Measurements from ENCODE around the gene GRK2.

The GRK2 gene

DNA sequence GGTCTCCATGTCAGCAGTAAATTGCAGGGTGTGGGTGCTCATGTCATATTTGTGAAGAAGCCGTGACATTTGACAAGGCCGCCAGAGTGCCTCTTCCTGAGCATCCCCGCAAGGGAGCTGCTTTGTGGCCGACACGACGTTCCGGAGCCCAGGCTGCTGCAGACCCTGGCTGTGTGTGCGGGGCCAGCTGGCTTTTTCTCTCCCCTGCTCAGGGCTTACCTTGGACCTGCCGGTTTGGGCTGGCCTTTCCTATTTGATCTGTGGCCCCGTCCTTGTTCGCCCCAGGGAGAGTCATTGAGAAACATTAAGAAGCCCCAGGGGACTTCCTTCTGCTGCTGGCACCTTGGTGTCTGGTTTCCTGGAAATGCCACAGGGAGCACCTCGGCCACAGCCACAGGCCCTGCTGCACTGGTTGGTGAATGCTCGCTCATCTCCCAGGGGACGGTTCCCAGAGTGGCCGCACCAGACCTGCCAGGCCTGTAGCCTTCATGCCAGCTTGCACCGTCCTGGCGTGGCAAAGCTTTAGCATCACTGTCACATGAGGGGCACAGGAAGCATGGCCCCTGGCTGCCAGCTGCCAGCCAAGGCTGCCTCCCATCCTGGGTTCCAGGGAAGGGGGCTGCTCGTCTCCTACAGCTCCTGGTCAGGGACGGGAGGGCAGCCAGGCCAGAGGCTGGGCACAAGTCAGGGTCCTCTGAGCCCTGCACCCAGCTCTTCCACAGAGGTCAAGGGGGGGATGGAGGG lies 5.4 kb downstream of the GRK2 start:
- DNase-seq, result no peak

DNA sequence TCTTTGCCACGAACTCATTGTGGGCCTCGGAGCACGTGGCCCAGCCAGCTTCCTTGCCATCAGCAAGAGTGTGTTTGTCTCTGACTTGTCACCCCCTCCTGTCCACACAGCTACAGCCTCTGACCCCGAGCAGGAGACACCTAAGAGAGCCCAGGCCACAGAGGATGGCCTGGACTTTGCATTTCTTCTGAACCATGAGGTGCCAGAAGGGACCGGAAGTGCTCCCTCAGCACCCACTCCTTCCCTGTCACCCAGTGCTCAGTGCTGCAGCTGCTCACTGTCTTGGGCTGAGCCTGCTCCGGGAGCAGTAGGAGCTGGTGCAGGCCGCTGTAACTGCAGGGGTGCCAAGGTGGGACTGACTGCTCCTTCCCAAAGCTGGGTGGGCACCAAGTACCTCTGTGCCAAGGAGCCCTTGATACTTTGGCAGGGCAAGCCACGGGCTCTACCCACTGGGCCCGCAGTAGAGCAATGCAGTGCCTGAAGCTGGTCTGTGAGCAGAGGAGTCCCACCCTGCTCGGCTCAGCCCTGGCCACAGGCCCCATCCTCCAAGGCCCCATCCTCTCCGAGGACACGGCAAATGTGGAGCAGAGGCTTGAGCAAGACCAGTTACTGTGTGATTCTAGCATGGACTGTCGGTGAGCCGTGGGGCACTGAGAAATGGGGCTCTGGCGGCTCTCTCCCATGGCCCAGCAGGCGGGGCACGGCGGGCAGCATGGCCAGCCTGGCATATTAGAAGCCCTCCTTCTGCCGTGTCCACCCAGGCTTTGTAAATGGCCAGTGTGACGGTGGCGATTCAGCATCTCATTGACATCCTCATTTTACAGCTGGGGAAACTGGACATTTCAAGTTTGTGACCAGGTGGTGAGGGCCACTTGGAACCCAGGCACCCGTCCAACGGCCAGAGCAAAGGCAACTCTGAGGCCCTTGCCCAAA lies 6.3 kb downstream of the GRK2 start:
- no peak for DNase-seq

DNA sequence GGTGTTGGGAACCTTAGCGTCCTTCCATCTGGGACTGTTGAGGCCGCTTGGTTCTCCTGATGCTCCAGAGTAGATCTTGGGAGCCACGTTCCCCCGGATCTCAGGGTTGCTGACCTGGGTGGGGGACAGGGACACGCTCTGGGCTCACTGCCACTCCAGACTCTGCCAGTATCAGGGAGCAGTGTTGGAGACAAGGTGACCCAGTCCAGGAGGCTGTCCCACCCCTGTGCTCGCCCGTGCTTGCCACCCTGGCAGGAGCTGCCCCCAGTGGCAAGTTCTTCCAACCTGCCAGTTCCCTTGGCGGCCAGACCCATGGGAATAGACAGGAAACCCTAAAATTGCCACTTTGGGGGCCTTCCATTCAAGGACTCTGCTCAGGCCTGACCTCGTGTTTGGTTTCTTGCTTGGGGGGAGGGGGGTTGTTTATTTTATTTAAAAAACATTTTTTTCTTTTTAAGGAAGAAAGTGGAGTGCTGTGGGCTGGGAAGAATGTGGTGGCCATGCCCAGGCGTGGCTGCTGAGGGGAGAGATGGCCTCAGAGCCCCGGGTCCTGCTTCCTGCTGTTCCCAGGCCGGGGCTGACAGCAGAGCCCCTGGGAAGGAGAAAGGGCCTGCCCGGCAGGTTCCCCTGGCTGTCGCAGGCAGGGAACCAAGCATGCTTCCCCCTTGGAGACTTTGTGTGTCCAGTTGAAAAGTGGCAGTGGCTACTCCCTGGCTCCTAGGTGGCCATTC lies 7.2 kb downstream of the GRK2 start:
- DNase-seq, result no peak

DNA sequence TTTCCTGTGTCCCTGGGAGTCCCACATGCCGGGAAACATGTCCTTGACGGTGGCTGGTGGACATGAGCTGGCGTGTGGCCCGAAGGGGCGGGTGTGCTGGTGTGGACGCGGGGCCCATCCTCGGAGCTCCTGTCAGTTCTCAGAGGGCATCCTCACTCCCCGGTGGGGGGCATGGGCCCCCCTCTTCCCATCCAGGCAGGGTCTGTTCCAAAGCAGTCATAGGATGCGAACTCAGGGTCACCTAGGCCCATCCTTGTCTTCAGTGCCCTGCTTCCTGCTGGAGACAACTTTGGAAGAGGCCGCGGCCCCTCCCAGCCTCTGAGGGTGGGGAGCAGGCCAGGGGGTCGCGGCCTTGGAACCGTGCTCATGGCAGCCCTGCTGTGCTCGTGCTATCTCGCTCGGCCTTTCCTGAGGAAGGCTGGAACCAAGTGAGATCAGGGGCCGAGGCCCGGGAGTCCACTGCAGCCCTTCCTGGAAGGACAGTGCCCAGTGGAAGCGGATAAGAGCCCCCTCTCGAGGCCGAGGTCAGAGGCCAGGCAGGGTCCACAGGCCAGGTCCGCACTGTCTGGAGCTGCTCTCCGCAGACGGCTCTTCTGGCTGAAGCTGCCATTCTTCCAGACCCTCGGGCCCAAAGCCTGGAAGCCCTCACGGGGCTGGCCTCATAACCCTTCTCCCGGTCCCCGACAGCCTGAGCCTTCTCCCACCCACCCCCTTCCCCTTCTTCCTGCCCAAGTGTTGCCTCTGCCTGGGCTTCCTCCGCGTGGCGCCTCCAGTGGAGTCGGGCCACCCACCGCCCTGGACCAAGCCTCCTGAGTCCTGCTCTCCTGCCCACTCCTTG lies 8.7 kb downstream of the GRK2 start:
- no peak for DNase-seq

DNA sequence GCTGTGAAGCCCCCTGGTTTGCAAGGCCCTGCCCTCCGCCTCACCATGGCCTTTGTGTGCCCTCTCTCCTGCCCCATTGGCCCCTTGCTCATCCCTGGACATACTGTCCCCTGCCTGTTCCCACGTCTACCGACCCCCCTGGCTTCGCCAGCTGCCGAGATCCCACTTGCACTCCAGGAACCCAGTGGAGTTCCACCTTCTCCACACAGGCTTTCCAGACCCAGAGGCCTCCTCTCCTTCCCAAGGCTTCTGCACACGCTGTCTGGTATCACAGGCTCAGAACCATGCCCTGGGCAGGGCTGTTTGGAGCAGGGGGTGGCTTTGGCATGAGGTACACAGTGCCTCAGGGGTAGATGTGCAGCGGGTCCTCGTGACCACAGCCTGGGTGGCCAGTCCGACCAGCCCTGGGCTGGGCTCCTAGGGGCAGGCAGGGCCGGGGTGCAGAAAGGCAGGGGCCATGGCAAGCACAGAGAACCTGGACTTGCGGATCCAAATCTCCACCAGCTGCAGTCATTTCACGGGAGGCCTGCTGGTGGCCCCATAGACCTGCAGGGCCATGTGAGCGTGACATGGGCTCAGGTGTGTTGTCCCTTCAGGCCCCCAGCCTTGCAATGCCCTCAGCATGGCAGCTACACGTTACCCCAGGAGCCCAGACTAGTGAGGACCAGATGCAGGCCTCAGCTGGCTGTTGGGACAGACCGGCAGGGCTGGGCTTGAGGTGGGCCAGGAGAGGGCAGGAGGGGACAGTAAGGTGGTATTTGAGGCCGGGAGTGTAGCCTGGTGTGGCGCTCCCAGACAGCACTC lies 9.5 kb downstream of the GRK2 start:
- no peak for DNase-seq

DNA sequence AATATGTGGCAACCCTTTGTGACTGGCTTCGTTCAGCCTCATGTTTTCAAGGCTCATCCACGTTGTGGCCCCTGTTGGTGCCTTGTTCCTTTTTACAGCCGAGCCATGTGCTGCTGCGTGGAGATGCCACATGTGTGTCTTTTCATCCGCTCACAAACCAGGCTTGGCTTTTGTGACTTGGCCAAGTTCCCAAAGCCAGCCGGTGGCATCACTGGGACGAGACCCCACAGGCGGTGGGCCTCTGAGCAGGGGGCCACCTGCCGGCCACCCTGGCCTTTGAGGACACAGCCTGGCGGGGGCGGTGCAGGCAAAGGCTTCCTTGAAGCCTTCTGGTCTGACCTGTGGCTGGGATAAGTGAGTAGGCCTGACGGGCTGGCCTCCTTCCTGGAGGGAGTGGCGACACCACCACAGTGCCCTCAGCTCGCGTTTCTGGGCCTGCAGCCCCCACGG lies 10.5 kb downstream of the GRK2 start:
- no peak for DNase-seq

DNA sequence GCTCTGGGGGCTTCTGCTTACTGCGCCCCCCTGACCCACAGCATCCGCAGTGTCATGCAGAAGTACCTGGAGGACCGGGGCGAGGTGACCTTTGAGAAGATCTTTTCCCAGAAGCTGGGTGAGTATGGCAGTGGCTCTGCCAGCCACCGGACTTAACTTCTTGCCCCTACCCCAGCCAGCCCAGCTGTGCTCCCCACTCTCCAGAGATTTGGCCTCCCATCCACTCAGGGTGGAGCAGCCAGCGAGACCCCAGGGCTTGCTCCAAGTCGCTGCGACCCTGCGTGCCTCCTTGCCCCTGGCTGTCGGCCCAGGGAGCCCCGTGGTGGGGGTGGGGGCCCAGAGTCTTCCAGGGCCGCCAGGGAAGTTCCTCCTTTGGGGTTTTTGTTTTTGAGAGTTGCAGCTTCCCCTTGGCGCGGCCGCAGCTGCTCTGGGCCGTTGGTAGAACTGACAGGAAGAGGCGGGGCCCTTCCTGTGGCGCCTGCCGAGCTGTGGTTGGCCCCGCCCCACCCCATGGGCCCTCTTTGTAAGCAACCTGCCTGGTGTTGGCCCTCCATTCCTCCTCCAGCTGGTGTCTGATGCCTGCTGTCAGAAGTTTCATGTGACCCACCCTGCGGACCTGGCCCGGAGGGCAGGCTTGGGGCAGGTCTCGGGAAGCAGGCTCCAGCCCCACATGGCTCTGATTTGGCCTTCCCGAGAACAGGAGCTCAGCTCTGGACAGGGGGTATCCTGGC lies 11.1 kb downstream of the GRK2 start:
- no peak for DNase-seq

DNA sequence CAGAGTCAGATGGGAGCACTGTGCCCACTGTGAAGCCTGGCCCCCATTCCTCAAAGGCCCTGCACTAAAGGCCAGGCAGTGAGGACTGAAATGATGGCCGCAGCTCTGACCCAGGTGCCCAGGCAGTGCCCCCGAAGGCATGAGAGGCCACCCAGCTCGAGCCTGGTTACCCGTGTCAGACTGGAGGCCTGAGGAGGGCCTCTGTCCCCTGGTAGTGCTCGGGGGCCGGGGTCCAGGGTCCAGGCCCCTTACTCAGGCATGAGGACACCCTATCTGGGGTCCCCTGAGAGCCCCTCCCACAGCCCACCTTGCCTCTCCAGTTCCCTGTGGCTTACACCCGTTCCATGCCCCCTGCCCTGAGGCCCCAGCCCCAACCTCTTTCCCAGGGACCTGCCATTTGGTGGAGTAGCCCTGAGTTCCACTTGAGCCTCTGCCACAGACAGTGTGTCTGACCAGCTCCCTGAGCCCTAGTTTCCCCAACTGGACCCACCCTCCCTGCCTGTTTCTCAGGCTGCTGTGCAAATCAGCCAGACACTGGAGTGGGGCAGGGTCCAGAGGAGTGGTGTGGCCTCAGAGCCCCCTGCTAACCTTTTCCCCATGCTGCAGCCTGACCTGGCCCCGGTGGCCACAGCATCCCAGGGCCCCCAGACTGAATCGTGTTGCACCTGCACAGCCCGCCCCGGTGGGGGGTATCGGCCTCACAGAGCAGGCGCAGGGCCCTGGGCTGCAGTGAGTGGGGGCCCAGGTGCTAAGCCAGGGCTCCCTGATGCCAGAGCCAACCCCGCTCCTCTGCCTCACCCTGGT lies 12.1 kb downstream of the GRK2 start:
- DNase-seq, result no peak

DNA sequence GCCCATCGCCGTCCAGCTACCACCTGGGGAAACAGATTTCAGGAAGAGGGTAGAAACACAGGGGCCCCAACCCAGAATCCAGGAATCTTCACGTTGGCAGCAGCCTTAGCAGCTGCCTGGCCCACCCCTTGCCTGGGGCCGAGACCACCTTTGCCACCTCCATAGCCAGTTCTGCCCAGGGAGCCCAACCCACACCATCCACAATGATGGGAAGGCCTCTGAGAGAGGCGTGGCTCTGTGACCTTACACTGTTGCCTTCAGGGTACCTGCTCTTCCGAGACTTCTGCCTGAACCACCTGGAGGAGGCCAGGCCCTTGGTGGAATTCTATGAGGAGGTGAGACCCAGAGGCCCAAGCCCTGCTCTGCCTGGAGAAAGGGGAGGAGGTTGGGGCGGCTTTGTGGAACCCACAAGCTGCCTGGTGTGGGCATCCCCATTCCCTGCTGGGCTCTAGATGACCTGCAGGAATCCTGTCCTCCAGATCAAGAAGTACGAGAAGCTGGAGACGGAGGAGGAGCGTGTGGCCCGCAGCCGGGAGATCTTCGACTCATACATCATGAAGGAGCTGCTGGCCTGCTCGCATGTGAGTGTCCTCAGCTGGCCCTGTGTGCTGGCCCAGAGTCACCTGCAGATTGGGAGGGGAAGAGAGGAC lies 12.8 kb downstream of the GRK2 start:
- DNase-seq, result no peak

DNA sequence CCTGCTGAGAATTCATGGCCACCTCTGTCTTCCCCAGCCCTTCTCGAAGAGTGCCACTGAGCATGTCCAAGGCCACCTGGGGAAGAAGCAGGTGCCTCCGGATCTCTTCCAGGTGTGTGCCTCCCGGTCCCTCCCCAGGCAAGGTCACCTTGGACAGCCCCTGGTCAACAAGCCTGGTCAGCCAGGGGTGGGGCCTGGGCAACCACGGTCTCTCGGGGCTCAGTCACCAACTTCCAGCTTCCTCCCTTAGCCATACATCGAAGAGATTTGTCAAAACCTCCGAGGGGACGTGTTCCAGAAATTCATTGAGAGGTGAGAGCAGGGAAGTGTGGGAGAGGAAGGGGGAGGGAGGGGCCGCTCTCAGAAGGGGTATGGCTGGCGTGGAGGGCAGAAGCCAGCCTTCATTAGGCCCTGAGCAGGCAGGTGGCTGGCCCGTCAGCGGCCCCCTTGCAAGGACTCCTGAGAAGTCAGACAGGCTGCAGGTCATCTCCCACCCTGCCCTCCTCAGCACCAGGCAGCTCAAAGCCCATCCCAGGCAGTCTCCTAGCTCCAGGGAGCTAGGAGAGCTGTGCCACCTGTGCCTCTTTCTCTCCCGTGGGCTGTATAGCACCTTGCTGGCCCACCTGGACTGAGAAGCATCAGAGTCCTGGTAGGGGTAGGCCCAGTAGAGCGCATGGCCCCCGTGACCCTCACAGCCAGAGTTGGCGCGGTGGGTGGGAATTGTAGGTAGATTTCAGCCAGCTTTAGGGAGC lies 13.5 kb downstream of the GRK2 start:
- no peak for DNase-seq

DNA sequence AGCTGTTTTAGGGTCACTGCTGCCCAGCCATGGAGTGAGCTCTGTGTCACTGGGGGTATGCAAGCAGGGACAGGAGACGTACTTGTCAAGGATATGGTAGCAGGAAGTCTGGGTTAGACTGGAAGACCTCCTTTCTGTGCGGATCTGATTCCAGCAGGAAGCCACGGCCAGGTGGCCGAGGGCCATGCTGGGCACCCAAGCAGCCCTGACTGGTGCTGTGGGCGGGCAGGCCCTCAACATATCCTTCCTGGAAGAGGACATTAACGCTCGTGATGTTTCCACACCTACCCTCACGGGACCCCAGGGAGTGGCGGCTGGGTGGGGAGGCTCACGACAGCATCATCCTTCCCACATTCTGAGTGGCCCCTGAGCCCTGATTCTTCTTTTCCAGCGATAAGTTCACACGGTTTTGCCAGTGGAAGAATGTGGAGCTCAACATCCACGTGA lies 14.1 kb downstream of the GRK2 start:
- DNase-seq, result no peak

DNA sequence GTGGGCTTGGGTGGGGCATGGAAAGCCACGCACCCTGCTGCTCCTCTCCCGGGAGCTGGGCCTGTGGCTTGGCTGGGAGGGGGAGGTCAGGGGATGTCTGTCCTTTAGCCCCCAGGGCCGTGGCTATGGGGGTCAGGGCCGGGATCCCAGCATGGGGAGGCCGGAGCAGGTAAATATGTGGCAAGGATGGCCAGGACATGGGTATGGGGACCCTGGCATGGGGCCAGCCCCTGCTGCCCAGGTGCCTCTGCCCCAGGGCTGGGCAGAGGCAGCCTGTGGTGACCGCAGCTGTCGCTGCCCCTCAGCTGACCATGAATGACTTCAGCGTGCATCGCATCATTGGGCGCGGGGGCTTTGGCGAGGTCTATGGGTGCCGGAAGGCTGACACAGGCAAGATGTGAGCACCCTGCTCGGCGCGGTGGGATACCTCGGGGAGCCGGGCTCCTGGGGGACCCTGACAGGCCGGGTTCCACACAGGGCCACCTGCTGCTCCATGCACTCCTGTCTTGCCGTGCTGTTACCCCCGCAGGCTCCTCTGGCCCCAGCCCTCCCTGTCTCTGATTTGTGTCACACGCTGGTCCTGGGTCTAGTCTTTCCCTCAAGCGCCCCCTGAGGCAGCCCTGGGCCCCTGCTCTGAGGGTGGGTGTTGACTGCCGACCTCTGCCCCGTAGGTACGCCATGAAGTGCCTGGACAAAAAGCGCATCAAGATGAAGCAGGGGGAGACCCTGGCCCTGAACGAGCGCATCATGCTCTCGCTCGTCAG lies 14.7 kb downstream of the GRK2 start:
- no peak for DNase-seq

DNA sequence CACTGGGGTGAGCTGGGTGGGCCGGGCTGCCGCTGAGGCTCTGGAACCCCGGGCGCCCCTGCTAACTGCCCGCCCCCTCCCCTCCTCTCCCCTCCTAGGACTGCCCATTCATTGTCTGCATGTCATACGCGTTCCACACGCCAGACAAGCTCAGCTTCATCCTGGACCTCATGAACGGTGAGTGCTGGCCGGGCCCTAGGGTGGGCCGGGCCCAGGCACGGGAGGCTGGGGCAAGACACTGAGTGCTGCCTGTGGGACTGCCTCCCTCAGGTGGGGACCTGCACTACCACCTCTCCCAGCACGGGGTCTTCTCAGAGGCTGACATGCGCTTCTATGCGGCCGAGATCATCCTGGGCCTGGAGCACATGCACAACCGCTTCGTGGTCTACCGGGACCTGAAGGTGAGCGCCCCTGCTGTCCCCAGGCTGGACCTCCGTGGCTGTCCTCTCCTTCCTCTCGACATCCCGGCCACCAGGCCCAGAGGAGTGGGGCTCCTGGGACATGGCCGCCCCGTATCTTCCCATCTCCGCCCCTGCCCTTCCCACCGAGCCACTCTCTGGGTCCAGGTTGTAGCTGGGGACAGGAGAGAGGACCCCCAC lies 15.4 kb downstream of the GRK2 start:
- DNase-seq, result no peak

DNA sequence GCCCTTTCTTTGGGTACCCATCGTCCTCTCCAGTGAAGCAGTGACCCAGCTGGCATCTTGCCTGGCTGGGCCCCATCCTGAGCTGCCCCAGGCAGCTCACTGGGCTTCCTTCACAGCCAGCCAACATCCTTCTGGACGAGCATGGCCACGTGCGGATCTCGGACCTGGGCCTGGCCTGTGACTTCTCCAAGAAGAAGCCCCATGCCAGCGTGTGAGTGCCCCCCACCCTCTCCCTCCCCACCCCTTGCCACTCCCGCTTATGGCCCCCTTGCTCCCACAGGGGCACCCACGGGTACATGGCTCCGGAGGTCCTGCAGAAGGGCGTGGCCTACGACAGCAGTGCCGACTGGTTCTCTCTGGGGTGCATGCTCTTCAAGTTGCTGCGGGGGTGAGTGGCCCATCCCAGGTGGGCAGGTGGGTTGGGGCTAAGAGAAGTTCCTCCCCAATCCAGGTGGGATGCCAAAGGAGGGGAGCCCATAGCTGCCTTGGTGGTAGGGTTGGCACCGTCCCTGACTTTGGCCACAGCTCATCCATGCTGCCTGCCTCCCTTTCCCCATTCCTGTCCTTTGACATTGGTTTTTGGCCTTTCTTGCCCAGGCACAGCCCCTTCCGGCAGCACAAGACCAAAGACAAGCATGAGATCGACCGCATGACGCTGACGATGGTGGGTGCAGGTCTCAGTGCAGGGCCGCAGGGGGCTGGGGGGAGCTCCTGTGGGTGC lies 16.0 kb downstream of the GRK2 start:
- DNase-seq, result no peak

DNA sequence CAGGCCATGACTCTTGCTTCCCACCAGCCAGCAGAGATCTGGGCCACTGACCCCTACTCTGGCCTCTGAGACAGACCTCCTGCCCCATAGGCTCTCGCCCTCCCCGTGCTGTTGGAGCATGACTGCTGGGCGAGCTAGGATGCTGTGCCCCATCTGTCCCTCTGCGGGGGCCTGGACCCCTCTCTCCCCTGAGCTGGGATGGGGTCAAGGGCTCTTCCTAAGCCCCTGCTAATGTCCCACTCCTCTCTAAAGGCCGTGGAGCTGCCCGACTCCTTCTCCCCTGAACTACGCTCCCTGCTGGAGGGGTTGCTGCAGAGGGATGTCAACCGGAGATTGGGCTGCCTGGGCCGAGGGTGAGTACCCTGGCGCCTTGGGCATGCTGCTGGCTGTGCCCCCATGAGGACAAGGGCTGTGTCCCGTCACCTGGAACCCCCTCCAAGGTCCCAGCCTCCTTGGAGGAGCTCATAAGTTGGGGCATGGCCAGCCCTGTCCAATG lies 16.7 kb downstream of the GRK2 start:
- DNase-seq, result no peak

DNA sequence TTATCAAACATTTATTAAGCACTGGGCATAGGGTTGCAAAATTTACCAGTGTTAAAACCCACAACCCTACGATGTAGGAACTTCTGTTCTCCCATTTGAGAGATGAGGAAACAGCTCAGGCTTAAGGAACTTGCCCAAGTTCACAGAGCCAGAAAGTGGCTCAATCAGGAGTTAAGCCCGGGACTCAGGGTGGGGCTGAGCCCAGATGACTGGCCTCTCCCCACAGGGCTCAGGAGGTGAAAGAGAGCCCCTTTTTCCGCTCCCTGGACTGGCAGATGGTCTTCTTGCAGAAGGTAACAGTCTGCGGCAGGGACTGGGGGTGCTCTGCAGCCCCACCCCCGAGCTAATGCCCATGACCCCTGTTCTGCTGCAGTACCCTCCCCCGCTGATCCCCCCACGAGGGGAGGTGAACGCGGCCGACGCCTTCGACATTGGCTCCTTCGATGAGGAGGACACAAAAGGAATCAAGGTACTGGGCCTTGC lies 17.2 kb downstream of the GRK2 start:
- DNase-seq, result no peak

Measured in NCI-H446 treated with DMSO at 0.1 percent for 48 hours (cell line).